T-cell (primary cell): ENCODE data around the gene CAMK1D. TPM values are rescaled to one million over a fixed set of nuclear protein-coding genes. Genes with fewer than 3 reads are reported as not detected.

Source experiments
- ATAC-seq, 4 experiments: fragments of 200-7000 bp in 3 of 4; fragments of 150-1000 bp in 1 of 4; cut with Tn5 transposase; replicated peaks in 1 of 4; 1 replicate in 3 of 4; 2 replicates in 1 of 4; pipeline ENCODE4 v1.10.0; 2021; ENCODE audit warnings: moderate library complexity in 3 of 4, mild to moderate bottlenecking in 2 of 4, moderate number of reproducible peaks in 1 of 4
- CTCF ChIA-PET, 2 donors: fragments of 300-600 bp; sonication (Branson Sonifier 250); formaldehyde crosslinking; loops; one replicate each; lab custom pipeline; 2022; ENCODE audit warnings: antibody characterized with exemption in 2 of 2; lab: Charles Lee
- POLR2A ChIA-PET, 2 donors: fragments of 300-600 bp; sonication (Branson Sonifier 250); formaldehyde crosslinking; loops; one replicate each; lab custom pipeline; 2022; ENCODE audit warnings: antibody characterized with exemption in 2 of 2; lab: Charles Lee
- DNase-seq, 35 experiments: peaks; one replicate each; pipeline versions ENCODE4 v3.0.0 to v3.0.0-alpha.2; 2013 to 2023
- H3K27ac ChIP-seq: one replicate; pipeline ENCODE4 v1.5.1; 2013; ENCODE audit warnings: low read length
- H3K27me3 ChIP-seq, 2 experiments: replicated peaks in 1 of 2; 1 replicate in 1 of 2; 2 replicates in 1 of 2; pipeline versions ENCODE4 v1.6.1 to v1.7.0; 2013; ENCODE audit warnings: low read length in 1 of 2, mixed read lengths in 1 of 2; ENCODE audit not compliant: control insufficient read depth in 2 of 2, insufficient read depth in 2 of 2; ENCODE audit errors: extremely low read depth in 1 of 2
- H3K36me3 ChIP-seq, 2 donors: 1 replicate in 1 of 2; 2 replicates in 1 of 2; pipeline versions ENCODE4 v1.6.1 to v1.7.0; 2013; ENCODE audit warnings: low read length in 1 of 2; ENCODE audit not compliant: control insufficient read depth in 2 of 2, insufficient read depth in 1 of 2; ENCODE audit errors: extremely low read depth in 1 of 2
- H3K4me1 ChIP-seq, 2 experiments: 1 replicate in 1 of 2; 2 replicates in 1 of 2; pipeline versions ENCODE4 v1.6.1 to v1.7.0; 2013; ENCODE audit warnings: low read length in 2 of 2, mixed read lengths in 1 of 2; ENCODE audit not compliant: insufficient read depth in 2 of 2, control insufficient read depth in 1 of 2; ENCODE audit errors: extremely low read depth in 1 of 2
- H3K4me3 ChIP-seq, 2 donors: 1 replicate in 1 of 2; 2 replicates in 1 of 2; pipeline versions ENCODE4 v1.5.1 to v1.7.0; 2013; ENCODE audit warnings: mild to moderate bottlenecking in 2 of 2, low read length in 1 of 2, moderate library complexity in 1 of 2; ENCODE audit not compliant: control insufficient read depth in 1 of 2; ENCODE audit errors: extremely low read depth in 1 of 2
- H3K9me3 ChIP-seq: 2 replicates; pipeline ENCODE4 v1.7.0; 2013
- H3K27ac Mint-ChIP-seq, 2 donors: one replicate each; pipeline ENCODE4 v1.8.0; 2020 to 2021; ENCODE audit warnings: mild to moderate bottlenecking in 2 of 2, mixed read lengths in 2 of 2
- H3K27me3 Mint-ChIP-seq, 2 donors: one replicate each; pipeline ENCODE4 v1.8.0; 2021 to 2022; ENCODE audit warnings: mixed read lengths in 2 of 2
- H3K36me3 Mint-ChIP-seq: one replicate; pipeline ENCODE4 v1.8.0; 2021; ENCODE audit warnings: mixed read lengths
- H3K4me1 Mint-ChIP-seq, 3 donors: one replicate each; pipeline ENCODE4 v1.8.0; 2020 to 2022; ENCODE audit warnings: mixed read lengths in 3 of 3, mild to moderate bottlenecking in 1 of 3
- H3K4me3 Mint-ChIP-seq, 3 donors: one replicate each; pipeline ENCODE4 v1.8.0; 2020 to 2022; ENCODE audit warnings: mild to moderate bottlenecking in 3 of 3, mixed read lengths in 3 of 3, moderate library complexity in 3 of 3
- H3K9me3 Mint-ChIP-seq, 3 donors: one replicate each; pipeline ENCODE4 v1.8.0; 2020 to 2022; ENCODE audit warnings: mixed read lengths in 3 of 3
- WGBS: methylation state at CpG from one replicate; pipeline ENCODE4 v1.1.5; 2013; ENCODE audit warnings: missing lambda C conversion rate; ENCODE audit not compliant: insufficient coverage; 5-methylcytosine and 5-hydroxymethylcytosine counted together
- total RNA-seq, 35 experiments: library from RNA in 6 of 35; stranded (reverse) in 6 of 35; fragments of 120-200 nt in 1 of 35; gene quantifications; one replicate each; pipeline versions ENCODE4 v1.2.1 to v1.2.4 and lab custom pipeline; 2013 to 2026

The CAMK1D gene
- total RNA-seq, 5 donors from 2014 or later (not counting 1 experiment from before 2014, with no cell fraction given), result 16.8 to 31.3 (median 23.6) TPM

GRCh38 chr10:12622691-12623090 lies 273.3 kb downstream of the CAMK1D start:
- no peak for ATAC-seq
- POLR2A ChIA-PET, result interaction anchor here in 1 of 2 donors (0.6 kb wide), 1 partner anchor 17 kb away, joined by 3 read pairs; no protein-coding TSS in a partner anchor
- 89% methylated on average over 7 of the region's 11 CpGs for WGBS

GRCh38 chr10:12625393-12626023 lies 276.2 kb downstream of the CAMK1D start:
- Mint-ChIP-seq H3K27me3 (no peaks in the 10 kb centered on the region), H3K4me1 (peaks cover 17 to 26% (median 21%) of the 10 kb centered on the region in 3 donors), H3K27ac (no peak overlapping the region), H3K36me3 (peaks cover 8% of the 10 kb centered on the region), H3K4me3 (no peak overlapping the region), H3K9me3 (no peaks in the 10 kb centered on the region)
- POLR2A ChIA-PET, result interaction anchor here in 1 of 2 donors (0.7 kb wide), 1 partner anchor 105 kb away, joined by 13 read pairs; no protein-coding TSS in a partner anchor
- WGBS, result 93% methylated on average over 3 of the region's 12 CpGs
- CTCF ChIA-PET, result interaction anchor here in 1 of 2 donors (0.7 kb wide), 1 partner anchor 427 kb away, joined by 4 read pairs; no protein-coding TSS in a partner anchor
- no peaks in the 10 kb centered on the region for H3K36me3 ChIP-seq
- peaks cover 0 to 3% of the 10 kb centered on the region in 2 experiments for H3K4me1 ChIP-seq
- H3K9me3 ChIP-seq, result no peaks in the 10 kb centered on the region
- H3K27me3 ChIP-seq, result no peaks in the 10 kb centered on the region
- H3K4me3 ChIP-seq, result no peak overlapping the region
- no peak overlapping the region for H3K27ac ChIP-seq
- no peak for ATAC-seq
- no peak for DNase-seq

More at GRCh38 chr10:12622691-12623090, 273.3 kb downstream of the CAMK1D start:
- Histone ChIP-seq H3K4me3 (no peak overlapping the region), H3K36me3 (no peaks in the 10 kb centered on the region), H3K27ac (no peak overlapping the region), H3K27me3 (no peaks in the 10 kb centered on the region), H3K9me3 (no peaks in the 10 kb centered on the region), H3K4me1 (no peaks in the 10 kb centered on the region)
- Mint-ChIP-seq H3K27me3 (no peaks in the 10 kb centered on the region), H3K4me1 (peaks cover 8 to 19% (median 10%) of the 10 kb centered on the region in 3 donors), H3K4me3 (no peak overlapping the region), H3K27ac (no peak overlapping the region), H3K36me3 (peaks cover 8% of the 10 kb centered on the region), H3K9me3 (no peaks in the 10 kb centered on the region)
- CTCF ChIA-PET, result no interaction called here
- no peak for DNase-seq

- CTCF ChIA-PET, result no interaction called here
- WGBS, result no CpG with 5 or more reads among the region's 2 CpGs
- H3K27ac Mint-ChIP-seq, result no peak overlapping the region
These were observed 278.8 kb downstream of the CAMK1D start for GRCh38 chr10:12628153-12628552.

GRCh38 chr10:12628964-12629766 lies 279.8 kb downstream of the CAMK1D start:
- H3K4me1 ChIP-seq, result peaks cover 0 to 3% of the 10 kb centered on the region in 2 experiments
- POLR2A ChIA-PET, result no interaction called here
- 72% methylated on average over 3 of the region's 10 CpGs for WGBS
- Mint-ChIP-seq H3K4me1 (peaks cover 13 to 25% (median 18%) of the 10 kb centered on the region in 3 donors), H3K9me3 (no peaks in the 10 kb centered on the region), H3K4me3 (no peak overlapping the region), H3K36me3 (peaks cover 9% of the 10 kb centered on the region), H3K27me3 (no peaks in the 10 kb centered on the region), H3K27ac (no peak overlapping the region)
- DNase-seq (no peak), ATAC-seq (no peak)
- no peak overlapping the region for H3K4me3 ChIP-seq
- no peaks in the 10 kb centered on the region for H3K27me3 ChIP-seq
- H3K9me3 ChIP-seq, result no peaks in the 10 kb centered on the region
- no peaks in the 10 kb centered on the region for H3K36me3 ChIP-seq
- CTCF ChIA-PET, result no interaction called here
- H3K27ac ChIP-seq, result no peak overlapping the region

More at GRCh38 chr10:12628153-12628552, 278.8 kb downstream of the CAMK1D start:
- Mint-ChIP-seq H3K4me1 (peaks cover 13 to 22% (median 14%) of the 10 kb centered on the region in 3 donors), H3K4me3 (no peak overlapping the region), H3K9me3 (no peaks in the 10 kb centered on the region), H3K36me3 (peaks cover 10% of the 10 kb centered on the region), H3K27me3 (no peaks in the 10 kb centered on the region)
- no peaks in the 10 kb centered on the region for H3K36me3 ChIP-seq
- H3K27me3 ChIP-seq, result no peaks in the 10 kb centered on the region
- no peak overlapping the region for H3K27ac ChIP-seq
- no peak overlapping the region for H3K4me3 ChIP-seq
- POLR2A ChIA-PET, result no interaction called here
- DNase-seq, result no peak
- H3K4me1 ChIP-seq, result peaks cover 0 to 3% of the 10 kb centered on the region in 2 experiments
- H3K9me3 ChIP-seq, result no peaks in the 10 kb centered on the region
- ATAC-seq, result no peak

GRCh38 chr10:12629767-12630165 lies 280.4 kb downstream of the CAMK1D start:
- POLR2A ChIA-PET, result no interaction called here
- H3K27me3 Mint-ChIP-seq, result no peaks in the 10 kb centered on the region
- no peak overlapping the region for H3K4me3 Mint-ChIP-seq
- H3K9me3 ChIP-seq, result no peaks in the 10 kb centered on the region
- H3K27ac Mint-ChIP-seq, result no peak overlapping the region
- ATAC-seq, result no peak
- CTCF ChIA-PET, result interaction anchor here in 1 of 2 donors (0.6 kb wide), 1 partner anchor 486 kb away, joined by 3 read pairs; no protein-coding TSS in a partner anchor
- WGBS, result 93% methylated on average over 2 of the region's 5 CpGs
- H3K4me3 ChIP-seq, result no peak overlapping the region
- no peaks in the 10 kb centered on the region for H3K27me3 ChIP-seq
- H3K9me3 Mint-ChIP-seq, result no peaks in the 10 kb centered on the region
- H3K4me1 ChIP-seq, result peaks cover 0 to 6% of the 10 kb centered on the region in 2 experiments
- H3K27ac ChIP-seq, result no peak overlapping the region
- no peak for DNase-seq
- H3K36me3 ChIP-seq, result no peaks in the 10 kb centered on the region
- H3K36me3 Mint-ChIP-seq, result peaks cover 5% of the 10 kb centered on the region
- peaks cover 15 to 31% (median 22%) of the 10 kb centered on the region in 3 donors for H3K4me1 Mint-ChIP-seq

- H3K4me3 Mint-ChIP-seq, result no peak overlapping the region
- no peaks in the 10 kb centered on the region for H3K36me3 ChIP-seq
- H3K4me1 Mint-ChIP-seq, result peaks cover 29 to 43% (median 35%) of the 10 kb centered on the region in 3 donors
- peaks cover 2% of the 10 kb centered on the region for H3K36me3 Mint-ChIP-seq
- peaks cover under 1 to 11% of the 10 kb centered on the region in 2 experiments for H3K4me1 ChIP-seq
- ChIA-PET CTCF (interaction anchor here in 1 of 2 donors (0.6 kb wide), 1 partner anchor 182 kb away, joined by 4 read pairs; no protein-coding TSS in a partner anchor), POLR2A (interaction anchor here in 1 of 2 donors (0.6 kb wide), 1 partner anchor 104 kb away, joined by 7 read pairs; no protein-coding TSS in a partner anchor)
- H3K9me3 ChIP-seq, result no peaks in the 10 kb centered on the region
- ATAC-seq (no peak), DNase-seq (no peak)
- H3K9me3 Mint-ChIP-seq, result no peaks in the 10 kb centered on the region
- H3K4me3 ChIP-seq, result no peak overlapping the region
- no peaks in the 10 kb centered on the region for H3K27me3 Mint-ChIP-seq
- WGBS, result 87% methylated on average over 2 of the region's 3 CpGs
- no peak overlapping the region for H3K27ac ChIP-seq
- H3K27me3 ChIP-seq, result no peaks in the 10 kb centered on the region
- H3K27ac Mint-ChIP-seq, result no peak overlapping the region
These were observed 281.9 kb downstream of the CAMK1D start for GRCh38 chr10:12631216-12631615.
